Stomach (tissue), 9 donors: Measurements from ENCODE around the gene GOLGB1. TPM values are rescaled to one million over a fixed set of nuclear protein-coding genes. Genes with fewer than 3 reads are reported as not detected.
"Not testable (repeated sequence)": the region's sequence is repeated elsewhere in the genome, so short reads cannot be mapped to it uniquely, and the experiment has no call there.

Experiments used
- DNase-seq, 2 donors: peaks; one replicate each; pipeline versions ENCODE4 v3.0.0 to v3.0.0-alpha.2; 2013 to 2019
- H3K27ac ChIP-seq, 5 donors: fragments of 200-600 bp in 4 of 5; sonication (generic) in 4 of 5; one replicate each; pipeline ENCODE4 v1.5.1; 2013 to 2019; ENCODE audit warnings: mild to moderate bottlenecking in 1 of 5, moderate library complexity in 1 of 5
- H3K27me3 ChIP-seq, 3 donors: fragments of 200-600 bp; sonication (generic); one replicate each; pipeline ENCODE4 v1.5.1; 2017 to 2019; ENCODE audit warnings: mixed run types in 1 of 3
- H3K36me3 ChIP-seq, 4 donors: fragments of 200-600 bp; sonication (generic); 1 replicate in 3 of 4; 2 replicates in 1 of 4; pipeline ENCODE4 v1.5.1; 2016 to 2019
- H3K4me1 ChIP-seq, 4 donors: fragments of 200-600 bp; sonication (generic); one replicate each; pipeline ENCODE4 v1.5.1; 2016 to 2019
- H3K4me3 ChIP-seq, 4 donors: fragments of 200-600 bp; sonication (generic) in 3 of 4; one replicate each; pipeline ENCODE4 v1.5.1; 2016 to 2019; ENCODE audit warnings: mild to moderate bottlenecking in 1 of 4
- H3K9me3 ChIP-seq, 4 donors: fragments of 200-600 bp; sonication (generic); one replicate each; pipeline ENCODE4 v1.5.1; 2016 to 2019
- CTCF ChIP-seq, 7 experiments: fragments of 450-650 bp in 4 of 7; fragments of 200-600 bp in 3 of 7; sonication (generic) in 3 of 7; IDR thresholded peaks; one replicate each; pipeline ENCODE4 v1.5.1; 2016 to 2019; ENCODE audit warnings: antibody characterized with exemption in 7 of 7, control low read depth in 2 of 7, mild to moderate bottlenecking in 1 of 7
- EP300 ChIP-seq: sonication (generic); formaldehyde crosslinking; IDR thresholded peaks from one replicate; pipeline ENCODE4 v1.6.1; 2017; ENCODE audit warnings: antibody characterized with exemption
- POLR2A ChIP-seq, 4 donors: fragments of 450-650 bp; IDR thresholded peaks; one replicate each; pipeline ENCODE4 v1.6.1; 2016; ENCODE audit warnings: antibody characterized with exemption in 4 of 4, control low read depth in 2 of 4, mild to moderate bottlenecking in 1 of 4, moderate library complexity in 1 of 4
- POLR2AphosphoS5 ChIP-seq, 3 donors: sonication (generic); formaldehyde crosslinking; IDR thresholded peaks; one replicate each; pipeline ENCODE4 v1.6.1; 2016; ENCODE audit warnings: antibody characterized with exemption in 3 of 3
- WGBS, 5 donors: extraction: QIAGEN DNeasy Blood & Tissue Kit in 3 of 5; methylation state at CpG; one replicate each; pipeline versions ENCODE4 v1.1.5 to v1.1.7; 2013 to 2018; 5-methylcytosine and 5-hydroxymethylcytosine counted together
- intact Hi-C: fragments of 100-400 bp; cut with DNase I; formaldehyde crosslinking; loops from one replicate; pipeline ENCODE4 v1.15.1; 2023; ENCODE audit warnings: low total_unique reads
- polyA plus RNA-seq, 3 donors: library from polyadenylated mRNA; stranded (reverse); fragments of 200-250 nt; gene quantifications; one replicate each; pipeline ENCODE4 v1.2.3, GENCODE V29; 2013
- total RNA-seq, 5 donors: library from RNA; depleted of rRNA; stranded (reverse); fragments of >200 nt; gene quantifications; one replicate each; pipeline versions ENCODE4 v1.1.0 to v1.2.3, GENCODE V29; 2014 to 2016
- donor health status: healthy with polysubstance abuse.
- donor health status: Bipolar disorder and iron deficiency.
- donor health status: healthy.

GOLGB1 gene
- total and polyA plus RNA-seq, 8 donors: 6.7 to 81.1 (median 56.2) TPM

GRCh38 chr3:121698476-121698875 lies 51.1 kb downstream of the GOLGB1 start:
- whole genome bisulfite sequencing, 5 donors: 79 to 89% (median 83%) methylated on average over 1 of the region's 1 CpG
- peak overlapping the region in 1 of 5 donors; percentile 29 for H3K27ac ChIP-seq
- intact Hi-C loops: no loop called here
- H3K27me3 ChIP-seq: no peaks in the 10 kb centered on the region
- peak in 1 of 2 donors; percentile 9 for DNase-seq
- no peaks in the 10 kb centered on the region for H3K4me1 ChIP-seq
- TF ChIP-seq CTCF (IDR thresholded peaks at IDR 0.05) (no peak), POLR2A (IDR thresholded peaks at IDR 0.05) (no peak), EP300 (no peak), POLR2AphosphoS5 (IDR thresholded peaks at IDR 0.05) (no peak)
- H3K4me3 ChIP-seq: no peak overlapping the region
- H3K36me3 ChIP-seq: peaks cover 15 to 89% (median 68%) of the 10 kb centered on the region in 4 donors
- H3K9me3 ChIP-seq: no peaks in the 10 kb centered on the region

GRCh38 chr3:121696186-121696585 lies 53.4 kb downstream of the GOLGB1 start:
- H3K36me3 ChIP-seq: peaks cover 20 to 94% (median 74%) of the 10 kb centered on the region in 4 donors
- intact Hi-C loops: no loop called here
- WGBS, 5 donors: 58 to 86% (median 82%) methylated on average over 3 of the region's 3 CpGs

GRCh38 chr3:121692010-121692699 lies 57.4 kb downstream of the GOLGB1 start:
- Histone ChIP-seq H3K36me3 (peaks cover 15 to 94% (median 74%) of the 10 kb centered on the region in 4 donors), H3K27ac (no peak overlapping the region), H3K9me3 (no peaks in the 10 kb centered on the region), H3K4me3 (no peak overlapping the region), H3K27me3 (no peaks in the 10 kb centered on the region), H3K4me1 (no peaks in the 10 kb centered on the region)
- intact Hi-C loops: no loop called here
- WGBS, 5 donors: 89 to 98% (median 95%) methylated on average over 2 of the region's 2 CpGs
- TF ChIP-seq POLR2AphosphoS5 (IDR thresholded peaks at IDR 0.05): no peak
- no peak for TF ChIP-seq EP300
- DNase-seq: no peak

More at GRCh38 chr3:121696186-121696585, 53.4 kb downstream of the GOLGB1 start:
- Histone ChIP-seq H3K27me3 (no peaks in the 10 kb centered on the region), H3K27ac (no peak overlapping the region), H3K4me3 (no peak overlapping the region), H3K9me3 (no peaks in the 10 kb centered on the region), H3K4me1 (no peaks in the 10 kb centered on the region)
- no peak for DNase-seq
- TF ChIP-seq POLR2AphosphoS5 (IDR thresholded peaks at IDR 0.05) (no peak), EP300 (no peak), POLR2A (IDR thresholded peaks at IDR 0.05) (no peak), CTCF (IDR thresholded peaks at IDR 0.05) (no peak)

- Histone ChIP-seq H3K36me3 (peaks cover 15 to 96% (median 84%) of the 10 kb centered on the region in 4 donors), H3K9me3 (peaks cover 0 to 5% (median 0%) of the 10 kb centered on the region in 4 donors), H3K4me3 (no peak overlapping the region), H3K27ac (no peak overlapping the region), H3K4me1 (no peaks in the 10 kb centered on the region), H3K27me3 (no peaks in the 10 kb centered on the region)
- 94 to 100% (median 96%) methylated on average over 2 of the region's 2 CpGs for WGBS, 5 donors
- DNase-seq: no peak
- intact Hi-C loops: no loop called here
- TF ChIP-seq EP300: no peak
- no peak for TF ChIP-seq CTCF (IDR thresholded peaks at IDR 0.05)
- no peak for TF ChIP-seq POLR2A (IDR thresholded peaks at IDR 0.05)
- no peak for TF ChIP-seq POLR2AphosphoS5 (IDR thresholded peaks at IDR 0.05)
Measured at GRCh38 chr3:121690777-121691405, 58.6 kb downstream of the GOLGB1 start.

GRCh38 chr3:121688747-121689146 lies 60.8 kb downstream of the GOLGB1 start:
- H3K27me3 ChIP-seq, intact Hi-C loops, DNase-seq, H3K27ac ChIP-seq, H3K4me3 ChIP-seq, H3K4me1 ChIP-seq: not testable (repeated sequence)
- 93 to 97% (median 95%) methylated on average over 18 to 28 of the region's 31 CpGs for WGBS, 5 donors
- peaks cover 15 to 92% (median 89%) of the 10 kb centered on the region in 4 donors for H3K36me3 ChIP-seq
- H3K9me3 ChIP-seq: peaks cover 0 to 21% (median 0%) of the 10 kb centered on the region in 4 donors
